ENCODE results near the gene OR13C9.
"Not testable (repeated sequence)": the region's sequence is repeated elsewhere in the genome, so short reads cannot be mapped to it uniquely, and the experiment has no call there.

Gene OR13C9

GRCh38 chr9:104618104-104618503, at the start of gene OR13C9:
OR13C9 (minus strand) TSS chr9:104618204; CDS start chr9:104618204, 0 bp downstream.
- no peak for DNase-seq (ENCODE audit: low read depth in 2 of 2)

- no peak for DNase-seq (ENCODE audit: low read depth in 2 of 2)
Observed at GRCh38 chr9:104658496-104659195, 40.6 kb upstream of the OR13C9 start.

- no peak for DNase-seq (ENCODE audit: low read depth in 2 of 2)
Observed at GRCh38 chr9:104635456-104635855, 17.5 kb upstream of the OR13C9 start.

- DNase-seq (ENCODE audit: low read depth in 2 of 2): no peak
Observed at GRCh38 chr9:104633976-104634520, 16.0 kb upstream of the OR13C9 start.

- DNase-seq (ENCODE audit: low read depth in 2 of 2): not testable (repeated sequence)
Observed at GRCh38 chr9:104625964-104626363, 8.0 kb upstream of the OR13C9 start.

GRCh38 chr9:104617418-104617817, 586 bp downstream of the OR13C9 start:
- no peak for DNase-seq (ENCODE audit: low read depth in 2 of 2)

GRCh38 chr9:104611213-104611612, 6.8 kb downstream of the OR13C9 start:
- no peak for DNase-seq (ENCODE audit: low read depth in 2 of 2)

- DNase-seq (ENCODE audit: low read depth in 2 of 2): no peak
Observed at GRCh38 chr9:104608336-104608735, 9.7 kb downstream of the OR13C9 start.

- DNase-seq (ENCODE audit: low read depth in 2 of 2): no peak
Observed at GRCh38 chr9:104606152-104606551, 11.9 kb downstream of the OR13C9 start.

GRCh38 chr9:104605527-104605926, 12.5 kb downstream of the OR13C9 start, which contains the start of gene OR13C2:
OR13C2 (minus strand) TSS chr9:104605627; CDS start chr9:104605627, 0 bp downstream.
- DNase-seq (ENCODE audit: low read depth in 2 of 2): not testable (repeated sequence)

GRCh38 chr9:104604801-104605200, 13.2 kb downstream of the OR13C9 start:
- DNase-seq (ENCODE audit: low read depth in 2 of 2): no peak

GRCh38 chr9:104599313-104599712, 18.7 kb downstream of the OR13C9 start, which contains the start of gene OR13C5:
OR13C5 (minus strand) TSS chr9:104599413; CDS start chr9:104599413, 0 bp downstream.
- not testable (repeated sequence) for DNase-seq (ENCODE audit: low read depth in 2 of 2)

- not testable (repeated sequence) for DNase-seq (ENCODE audit: low read depth in 2 of 2)
Observed at GRCh38 chr9:104598749-104599148, 19.3 kb downstream of the OR13C9 start.

GRCh38 chr9:104589626-104590025, 28.4 kb downstream of the OR13C9 start:
- DNase-seq (ENCODE audit: low read depth in 2 of 2): no peak

- DNase-seq (ENCODE audit: low read depth in 2 of 2): no peak
Observed at GRCh38 chr9:104586496-104587180, 31.4 kb downstream of the OR13C9 start.

GRCh38 chr9:104580562-104580961, 37.4 kb downstream of the OR13C9 start:
- no peak for DNase-seq (ENCODE audit: low read depth in 2 of 2)

GRCh38 chr9:104577263-104577662, 40.7 kb downstream of the OR13C9 start:
- no peak for DNase-seq (ENCODE audit: low read depth in 2 of 2)

- DNase-seq (ENCODE audit: low read depth in 2 of 2): no peak
Observed at GRCh38 chr9:104575456-104575855, 42.5 kb downstream of the OR13C9 start.

GRCh38 chr9:104572612-104573011, 45.4 kb downstream of the OR13C9 start:
- DNase-seq (ENCODE audit: low read depth in 2 of 2): no peak

GRCh38 chr9:104568868-104569267, 49.1 kb downstream of the OR13C9 start, which contains the start of gene OR13C8:
OR13C8 (plus strand) TSS chr9:104569168; CDS start chr9:104569168, 0 bp downstream.
- no peak for DNase-seq (ENCODE audit: low read depth in 2 of 2)
